Astrocyte of the hippocampus (primary cell): ENCODE results near the gene TRMT2A.

Experiments
- DNase-seq: peaks from one replicate; pipeline ENCODE4 v3.0.0; 2011; ENCODE audit warnings: low read depth, low spot score

TRMT2A gene

DNA sequence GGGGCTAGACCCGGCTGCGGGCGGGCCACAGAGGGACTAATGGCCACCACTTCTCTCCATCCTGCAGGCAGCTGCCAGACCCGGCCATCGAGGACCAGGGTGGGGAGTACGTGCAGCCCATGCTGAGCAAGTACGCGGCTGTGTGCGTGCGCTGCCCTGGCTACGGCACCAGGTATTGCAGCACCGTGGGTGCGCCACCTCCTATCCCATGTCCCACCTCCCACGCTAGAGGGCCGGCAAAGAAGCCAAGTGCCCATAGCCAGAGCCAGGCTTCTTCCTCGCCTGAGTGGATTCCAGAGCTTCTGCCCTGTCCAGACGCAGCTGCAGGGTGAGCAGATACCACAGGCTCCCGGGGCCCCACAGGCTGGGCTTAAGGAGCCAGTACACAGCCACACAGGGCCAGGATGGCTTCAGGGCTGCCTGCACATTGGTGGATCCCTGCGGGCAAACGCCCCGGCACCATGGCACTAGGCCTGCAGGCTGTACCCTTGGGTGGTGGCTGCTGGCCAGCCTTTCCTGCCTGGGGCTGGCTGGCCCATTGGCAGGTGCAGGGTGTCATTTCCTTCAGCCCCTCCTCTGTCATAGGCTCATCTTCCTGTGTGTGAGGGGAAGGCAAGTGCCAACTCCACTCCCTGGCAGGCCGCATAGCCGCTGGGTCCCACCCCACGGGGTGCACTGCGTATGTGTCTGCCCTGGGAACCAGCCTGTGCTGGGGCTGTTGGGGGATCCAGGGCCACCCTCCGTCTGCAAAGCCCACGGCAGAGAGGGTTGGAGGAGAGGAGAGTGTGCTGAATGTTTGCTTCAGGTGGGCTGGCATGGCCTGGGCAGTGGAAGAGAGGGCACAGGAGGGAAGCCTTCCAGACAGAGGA, 53.5 kb downstream of the TRMT2A start:
- no peak for DNase-seq

DNA sequence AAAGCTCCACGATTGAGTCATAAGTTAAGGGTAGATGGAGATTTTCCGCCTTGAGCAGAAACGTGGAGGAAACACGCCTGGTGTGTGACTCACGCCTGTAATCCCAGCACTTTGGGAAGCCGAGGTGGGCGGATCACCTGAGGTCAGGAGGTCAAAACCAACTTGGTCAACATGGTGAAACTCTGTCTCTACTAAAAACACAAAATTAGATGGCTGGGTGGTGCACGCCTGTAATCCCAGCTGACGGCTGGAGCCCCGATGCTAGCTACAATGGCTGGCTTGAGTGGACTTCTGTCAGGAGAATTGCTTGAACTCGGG, 54.3 kb downstream of the TRMT2A start:
- DNase-seq: peak; percentile 53

- no peak for DNase-seq
Observed at GRCh38 chr22:20062043-20062765, 54.8 kb downstream of the TRMT2A start.
